ENCODE results near the gene IL16. TPM values are rescaled to one million over a fixed set of nuclear protein-coding genes. Genes with fewer than 3 reads are reported as not detected.

IL16 gene
- total RNA-seq, 2 experiments from 2014 or later: 58.8 to 63.1 TPM

DNA sequence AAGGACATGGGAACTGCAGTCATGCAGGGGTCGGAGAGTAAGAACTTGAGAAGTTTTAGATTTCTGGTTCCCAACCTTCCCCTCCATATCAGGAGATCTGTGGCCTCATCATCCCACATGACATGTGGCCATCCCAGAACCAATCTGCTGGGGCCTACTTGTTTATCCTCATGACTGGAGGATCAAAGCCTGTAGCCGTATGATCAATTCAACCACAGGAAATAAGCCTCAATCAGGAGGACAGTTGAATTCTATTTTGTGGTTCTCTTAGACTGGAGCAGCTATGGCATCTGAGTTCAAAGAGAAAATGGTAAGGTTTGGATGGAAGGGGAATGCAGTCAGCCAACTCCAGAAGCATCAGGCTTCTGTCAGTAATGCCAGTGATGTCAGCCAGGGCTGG lies 57.2 kb downstream of the IL16 start:
- Mint-ChIP-seq H3K27me3 (peaks cover 23% of the 10 kb centered on the region), H3K4me1 (ENCODE audit: low read depth) (no peaks in the 10 kb centered on the region), H3K36me3 (no peaks in the 10 kb centered on the region), H3K9me3 (no peaks in the 10 kb centered on the region), H3K4me3 (no peak overlapping the region), H3K27ac (no peak overlapping the region)
- CTCF ChIA-PET: interaction anchor here (3.9 kb wide), 1 partner anchor 12 kb away, joined by 22 read pairs; no protein-coding TSS in a partner anchor
- POLR2A ChIA-PET: no interaction called here
- DNase-seq: no peak
- intact Hi-C loops (cut with micrococcal nuclease): no loop called here

DNA sequence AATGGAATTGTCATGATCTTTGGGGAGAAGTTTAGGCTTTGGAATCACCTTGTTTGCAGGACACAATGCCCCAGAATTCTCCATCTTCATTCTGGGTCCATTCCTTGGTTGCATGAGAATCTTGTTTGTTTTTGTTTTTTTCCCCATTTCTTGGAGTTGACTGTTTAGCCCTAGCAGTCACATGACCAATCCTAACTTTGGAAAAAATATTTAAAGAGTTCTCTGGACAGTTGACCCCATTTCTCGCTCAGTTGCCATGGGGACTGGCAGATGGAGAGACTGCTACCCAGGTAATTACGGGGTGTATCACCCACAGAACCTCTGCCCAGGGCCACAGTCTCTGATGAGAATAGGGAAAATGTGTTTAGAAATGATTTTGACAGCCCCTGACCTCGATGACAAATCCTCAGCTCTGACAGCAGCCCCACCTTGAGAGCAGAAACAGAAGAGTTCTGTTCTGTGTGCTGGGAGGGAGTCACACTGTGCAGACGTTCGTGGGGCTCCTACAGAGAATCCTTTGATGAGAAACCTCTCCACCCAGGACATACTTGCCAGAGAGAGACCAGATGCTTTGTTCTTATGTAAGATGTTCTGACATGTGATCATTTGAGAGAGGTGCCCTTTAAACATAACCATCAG lies 57.7 kb downstream of the IL16 start:
- DNase-seq: no peak
- Mint-ChIP-seq H3K27me3 (peaks cover 23% of the 10 kb centered on the region), H3K4me3 (no peak overlapping the region), H3K27ac (no peak overlapping the region), H3K9me3 (no peaks in the 10 kb centered on the region), H3K4me1 (ENCODE audit: low read depth) (no peaks in the 10 kb centered on the region), H3K36me3 (no peaks in the 10 kb centered on the region)
- ChIA-PET CTCF (interaction anchor here (3.9 to 4.6 kb wide), 1 partner anchor 12 kb away, joined by 22 to 24 read pairs; no protein-coding TSS in a partner anchor), POLR2A (no interaction called here)
- intact Hi-C loops (cut with micrococcal nuclease): no loop called here

GRCh38 chr15:81254916-81255290 lies 58.2 kb downstream of the IL16 start:
- intact Hi-C loops (cut with micrococcal nuclease): no loop called here
- Mint-ChIP-seq H3K9me3 (no peaks in the 10 kb centered on the region), H3K36me3 (no peaks in the 10 kb centered on the region), H3K4me1 (ENCODE audit: low read depth) (no peaks in the 10 kb centered on the region), H3K27me3 (peaks cover 23% of the 10 kb centered on the region), H3K4me3 (no peak overlapping the region), H3K27ac (no peak overlapping the region)
- POLR2A ChIA-PET: no interaction called here
- CTCF ChIA-PET: interaction anchor here (4.6 kb wide), 1 partner anchor 11 kb away, joined by 24 read pairs; no protein-coding TSS in a partner anchor
- DNase-seq: no peak

DNA sequence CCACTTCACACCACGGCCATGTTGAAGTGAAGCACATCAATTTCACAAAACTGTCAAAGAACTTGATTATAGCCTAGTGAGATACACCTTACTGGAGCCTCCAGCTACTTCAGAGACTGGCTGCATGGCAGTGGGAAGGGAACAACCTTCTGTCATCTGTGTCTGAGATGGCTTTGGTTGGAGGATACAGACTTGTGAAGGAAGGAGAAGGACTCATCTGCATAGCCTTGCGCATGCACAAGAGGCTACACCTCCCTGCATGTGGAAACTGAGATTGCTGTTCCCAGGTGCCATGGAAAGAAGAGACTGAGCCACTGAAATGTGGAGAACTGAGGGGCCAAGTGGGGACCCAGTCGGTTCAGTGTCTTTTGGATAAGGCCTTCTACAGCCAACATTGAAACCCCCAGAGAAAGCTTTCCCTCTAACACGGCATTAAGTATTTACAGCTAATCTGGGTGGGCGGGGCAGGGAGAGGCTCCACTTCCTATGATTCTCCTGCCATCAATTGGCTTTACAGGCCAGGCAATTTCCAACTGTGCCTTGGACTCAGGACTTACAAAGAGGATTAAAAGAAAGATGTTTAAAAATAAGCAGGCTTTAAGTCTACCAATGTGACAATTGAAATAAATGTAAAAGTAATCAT lies 58.8 kb downstream of the IL16 start:
- H3K4me3 Mint-ChIP-seq: no peak overlapping the region

DNA sequence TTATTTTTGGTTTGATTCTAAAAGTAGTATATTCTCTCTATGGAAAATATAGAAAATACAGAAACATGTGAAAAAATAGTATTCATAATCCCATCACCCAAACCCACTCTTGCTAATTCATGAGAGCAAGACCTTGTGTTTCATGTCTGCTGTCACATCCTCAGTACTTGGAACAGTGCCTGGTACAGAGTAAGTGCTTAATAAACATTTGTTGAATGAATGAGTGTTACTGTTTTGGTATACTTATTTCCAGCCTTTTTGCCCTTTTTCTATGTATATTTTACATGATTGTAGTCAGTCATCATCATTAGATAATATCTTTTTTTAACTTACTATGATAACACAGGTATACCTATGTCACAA lies 59.3 kb downstream of the IL16 start:
- DNase-seq: no peak
- ChIA-PET POLR2A (no interaction called here), CTCF (interaction anchor here (4.6 kb wide), 1 partner anchor 10 kb away, joined by 24 read pairs; no protein-coding TSS in a partner anchor)
- Mint-ChIP-seq H3K27me3 (peaks cover 21% of the 10 kb centered on the region), H3K4me1 (ENCODE audit: low read depth) (no peaks in the 10 kb centered on the region), H3K9me3 (no peaks in the 10 kb centered on the region), H3K36me3 (no peaks in the 10 kb centered on the region), H3K27ac (no peak overlapping the region), H3K4me3 (no peak overlapping the region)
- intact Hi-C loops (cut with micrococcal nuclease): no loop called here

More for the DNA sequence above, 58.8 kb downstream of the IL16 start:
- intact Hi-C loops (cut with micrococcal nuclease): no loop called here
- ChIA-PET POLR2A (no interaction called here), CTCF (interaction anchor here (4.6 kb wide), 1 partner anchor 11 kb away, joined by 24 read pairs; no protein-coding TSS in a partner anchor)
- Mint-ChIP-seq H3K9me3 (no peaks in the 10 kb centered on the region), H3K27me3 (peaks cover 22% of the 10 kb centered on the region), H3K27ac (no peak overlapping the region), H3K4me1 (ENCODE audit: low read depth) (no peaks in the 10 kb centered on the region), H3K36me3 (no peaks in the 10 kb centered on the region)
- no peak for DNase-seq

GRCh38 chr15:81256916-81257315 lies 60.2 kb downstream of the IL16 start:
- Mint-ChIP-seq H3K9me3 (no peaks in the 10 kb centered on the region), H3K27ac (no peak overlapping the region), H3K27me3 (peaks cover 17% of the 10 kb centered on the region), H3K36me3 (no peaks in the 10 kb centered on the region), H3K4me1 (ENCODE audit: low read depth) (no peaks in the 10 kb centered on the region), H3K4me3 (no peak overlapping the region)
- DNase-seq: no peak
- POLR2A ChIA-PET: no interaction called here
- CTCF ChIA-PET: interaction anchor here (0.6 to 4.6 kb wide), 3 partner anchors 9 to 345 kb away, joined by 3 to 24 read pairs (median 8); no protein-coding TSS in a partner anchor
- intact Hi-C loops (cut with micrococcal nuclease): no loop called here

- Mint-ChIP-seq H3K36me3 (no peaks in the 10 kb centered on the region), H3K4me1 (ENCODE audit: low read depth) (no peaks in the 10 kb centered on the region), H3K9me3 (no peaks in the 10 kb centered on the region), H3K27ac (no peak overlapping the region), H3K27me3 (peaks cover 17% of the 10 kb centered on the region), H3K4me3 (no peak overlapping the region)
- intact Hi-C loops (cut with micrococcal nuclease): no loop called here
- POLR2A ChIA-PET: no interaction called here
- CTCF ChIA-PET: interaction anchor here (1.4 to 4.6 kb wide), 2 partner anchors 9 to 102 kb away, joined by 3 to 24 read pairs; no protein-coding TSS in a partner anchor
- DNase-seq: no peak
Observed at GRCh38 chr15:81257435-81257834, 60.8 kb downstream of the IL16 start.

- CTCF ChIA-PET: interaction anchor here (1.4 to 4.6 kb wide), 2 partner anchors 8 to 103 kb away, joined by 3 to 24 read pairs; no protein-coding TSS in a partner anchor
Observed at GRCh38 chr15:81258455-81258854, 61.8 kb downstream of the IL16 start.

DNA sequence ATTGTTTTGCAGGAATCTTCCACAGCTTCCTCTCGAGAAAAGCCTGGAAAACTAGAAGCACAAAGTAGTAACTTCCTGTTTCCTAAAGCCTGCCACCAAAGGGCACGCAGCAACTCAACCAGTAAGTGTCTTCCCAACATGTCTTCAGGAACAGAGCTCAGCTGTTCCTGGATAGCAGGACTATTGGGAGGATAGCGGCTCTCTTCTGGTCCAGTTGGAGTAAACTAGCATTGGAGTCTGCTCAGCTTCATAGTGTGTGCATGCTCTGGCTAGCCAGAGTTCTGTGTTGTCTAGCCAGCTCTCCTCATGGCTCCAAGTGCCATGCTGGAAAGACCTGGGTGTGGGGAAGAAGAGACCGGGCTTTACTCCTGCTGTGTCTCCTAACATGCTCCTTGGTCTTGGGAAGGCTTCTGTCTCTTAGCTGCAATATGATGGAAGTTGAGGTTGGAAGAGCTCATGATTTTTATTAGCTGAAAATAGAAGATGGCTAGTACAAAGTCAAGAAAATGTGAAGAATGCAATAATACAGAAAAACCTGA lies 63.1 kb downstream of the IL16 start:
- H3K4me3 Mint-ChIP-seq: no peak overlapping the region
- ChIA-PET CTCF (interaction anchor here (0.8 to 1.7 kb wide), 3 partner anchors 15 to 153 kb away, joined by 3 to 6 read pairs (median 4); no protein-coding TSS in a partner anchor), POLR2A (no interaction called here)
- H3K4me1 Mint-ChIP-seq (ENCODE audit: low read depth): no peaks in the 10 kb centered on the region
- peaks cover 15% of the 10 kb centered on the region for H3K27me3 Mint-ChIP-seq
- no peaks in the 10 kb centered on the region for H3K36me3 Mint-ChIP-seq
- intact Hi-C loops (cut with micrococcal nuclease): no loop called here
- no peak for DNase-seq
- no peak overlapping the region for H3K27ac Mint-ChIP-seq
- H3K9me3 Mint-ChIP-seq: no peaks in the 10 kb centered on the region

More at GRCh38 chr15:81258455-81258854, 61.8 kb downstream of the IL16 start:
- H3K9me3 Mint-ChIP-seq: no peaks in the 10 kb centered on the region
- H3K36me3 Mint-ChIP-seq: no peaks in the 10 kb centered on the region
- DNase-seq: no peak
- intact Hi-C loops (cut with micrococcal nuclease): no loop called here
- H3K4me3 Mint-ChIP-seq: no peak overlapping the region
- H3K4me1 Mint-ChIP-seq (ENCODE audit: low read depth): no peaks in the 10 kb centered on the region
- POLR2A ChIA-PET: no interaction called here
- peaks cover 15% of the 10 kb centered on the region for H3K27me3 Mint-ChIP-seq
- no peak overlapping the region for H3K27ac Mint-ChIP-seq

GRCh38 chr15:81261172-81261811 lies 64.6 kb downstream of the IL16 start:
- Mint-ChIP-seq H3K4me1 (ENCODE audit: low read depth) (peaks cover 14% of the 10 kb centered on the region), H3K36me3 (no peaks in the 10 kb centered on the region), H3K9me3 (no peaks in the 10 kb centered on the region), H3K27me3 (peaks cover 12% of the 10 kb centered on the region), H3K27ac (no peak overlapping the region), H3K4me3 (no peak overlapping the region)
- intact Hi-C loops (cut with micrococcal nuclease): no loop called here
- DNase-seq: no peak
- POLR2A ChIA-PET: no interaction called here
- CTCF ChIA-PET: interaction anchor here (0.9 to 1.0 kb wide), 3 partner anchors 14 to 485 kb away, joined by 3 read pairs; no protein-coding TSS in a partner anchor

DNA sequence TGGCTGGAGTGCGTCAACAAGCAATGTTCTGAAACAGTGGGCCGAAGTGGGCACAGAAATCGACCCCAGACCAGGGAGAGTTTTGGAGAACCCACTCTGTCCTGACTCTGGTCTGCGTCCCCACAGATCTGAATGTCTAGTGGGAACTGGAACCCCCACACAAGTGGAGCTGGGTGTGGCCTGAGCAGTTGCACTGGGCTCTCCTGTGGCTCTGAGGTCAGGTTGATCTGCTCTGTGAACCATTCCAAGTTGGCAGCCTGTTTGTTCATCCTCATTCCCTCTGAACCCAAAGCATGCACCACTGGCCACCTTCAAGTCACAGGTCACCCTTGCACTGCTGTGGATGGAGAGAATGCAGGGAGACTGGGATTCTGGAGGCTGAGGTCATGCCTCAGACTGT lies 66.8 kb downstream of the IL16 start:
- no peak overlapping the region for H3K4me3 Mint-ChIP-seq
- DNase-seq: no peak
- ChIA-PET CTCF (interaction anchor here (0.8 to 8.0 kb wide), 6 partner anchors 28 to 294 kb away, joined by 3 to 259 read pairs (median 51); no protein-coding TSS in a partner anchor), POLR2A (no interaction called here)
- H3K27me3 Mint-ChIP-seq: peaks cover 8% of the 10 kb centered on the region
- H3K36me3 Mint-ChIP-seq: no peaks in the 10 kb centered on the region
- H3K9me3 Mint-ChIP-seq: no peaks in the 10 kb centered on the region
- no peak overlapping the region for H3K27ac Mint-ChIP-seq
- intact Hi-C loops (cut with micrococcal nuclease): no loop called here
- H3K4me1 Mint-ChIP-seq (ENCODE audit: low read depth): peaks cover 18% of the 10 kb centered on the region
